Testis (tissue), 3 donors: ENCODE data around the gene PRR5L. TPM values are rescaled to one million over a fixed set of nuclear protein-coding genes. Genes with fewer than 3 reads are reported as not detected.

Experiments used
- DNase-seq: peaks from one replicate; pipeline ENCODE4 v3.0.0-alpha.2; 2019
- H3K27ac ChIP-seq, 2 donors: fragments of 200-600 bp; sonication (generic); one replicate each; pipeline ENCODE4 v1.5.1; 2019
- H3K27me3 ChIP-seq: fragments of 200-600 bp; sonication (generic); one replicate; pipeline ENCODE4 v1.5.1; 2019
- H3K36me3 ChIP-seq: fragments of 200-600 bp; sonication (generic); one replicate; pipeline ENCODE4 v1.5.1; 2017; ENCODE audit warnings: low read depth; ENCODE audit errors: missing control alignments
- H3K4me1 ChIP-seq: fragments of 200-600 bp; sonication (generic); one replicate; pipeline ENCODE4 v1.5.1; 2019
- H3K4me3 ChIP-seq, 2 donors: fragments of 200-600 bp; sonication (generic); one replicate each; pipeline ENCODE4 v1.5.1; 2017 to 2019
- H3K9me3 ChIP-seq: fragments of 200-600 bp; sonication (generic); one replicate; pipeline ENCODE4 v1.5.1; 2017
- POLR2A ChIP-seq: fragments of 450-650 bp; IDR thresholded peaks from one replicate; pipeline ENCODE4 v1.6.1; 2017; ENCODE audit warnings: antibody characterized with exemption, mild to moderate bottlenecking, moderate library complexity
- WGBS, 2 donors: methylation state at CpG; one replicate each; pipeline ENCODE4 v1.1.5; 2018; 5-methylcytosine and 5-hydroxymethylcytosine counted together
- intact Hi-C: fragments of 100-400 bp; cut with DNase I; formaldehyde crosslinking; loops from one replicate; pipeline ENCODE4 v1.15.1; 2023; ENCODE audit warnings: low total_unique reads
- polyA plus RNA-seq: library from polyadenylated mRNA; stranded (reverse); fragments of 350-450 nt; fragmentation: Illumina TruSeq; extraction: RNeasy Lipid Tissue Mini Kit (QIAGEN cat#74804); gene quantifications from one replicate; pipeline ENCODE4 v1.2.3, GENCODE V29; 2014; ENCODE audit warnings: low read depth, low replicate concordance; ENCODE audit not compliant: insufficient read depth
- total RNA-seq, 2 donors: library from RNA; depleted of rRNA; stranded (reverse); fragments of >200 nt; gene quantifications; one replicate each; pipeline ENCODE4 v1.2.3, GENCODE V29; 2016
- TF ChIP-seq, protein P1 (sequence below), 3 experiments: fragments of 450-650 bp in 2 of 3; fragments of 200-600 bp in 1 of 3; sonication (generic) in 1 of 3; IDR thresholded peaks; one replicate each; pipeline ENCODE4 v1.5.1; 2016 to 2019; ENCODE audit warnings: antibody characterized with exemption in 3 of 3, mild to moderate bottlenecking in 2 of 3, moderate library complexity in 1 of 3

The PRR5L gene
- total and polyA plus RNA-seq, 3 donors from 2014 or later, result 8.1 to 15.4 (median 14.7) TPM

DNA sequence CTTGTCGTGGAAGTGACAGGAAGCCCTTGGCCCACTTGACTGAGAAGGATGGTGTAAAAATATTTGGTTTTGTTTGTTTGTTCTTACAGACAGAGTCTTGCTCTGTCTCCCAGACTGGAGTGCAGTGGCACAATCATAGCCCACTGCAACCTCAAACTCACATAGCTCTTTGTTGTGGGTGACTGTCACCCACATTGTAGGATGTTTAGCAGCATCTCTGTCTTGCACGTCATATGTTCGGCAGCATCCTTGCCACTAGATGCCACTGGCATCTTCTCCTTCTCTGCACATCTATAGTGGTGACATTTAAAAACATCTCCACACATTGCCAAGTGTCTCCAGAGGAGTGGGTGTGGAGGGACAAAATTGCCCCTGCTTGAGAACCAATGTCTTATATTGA lies 56.8 kb downstream of the PRR5L start:
- TF ChIP-seq, protein P1, sequence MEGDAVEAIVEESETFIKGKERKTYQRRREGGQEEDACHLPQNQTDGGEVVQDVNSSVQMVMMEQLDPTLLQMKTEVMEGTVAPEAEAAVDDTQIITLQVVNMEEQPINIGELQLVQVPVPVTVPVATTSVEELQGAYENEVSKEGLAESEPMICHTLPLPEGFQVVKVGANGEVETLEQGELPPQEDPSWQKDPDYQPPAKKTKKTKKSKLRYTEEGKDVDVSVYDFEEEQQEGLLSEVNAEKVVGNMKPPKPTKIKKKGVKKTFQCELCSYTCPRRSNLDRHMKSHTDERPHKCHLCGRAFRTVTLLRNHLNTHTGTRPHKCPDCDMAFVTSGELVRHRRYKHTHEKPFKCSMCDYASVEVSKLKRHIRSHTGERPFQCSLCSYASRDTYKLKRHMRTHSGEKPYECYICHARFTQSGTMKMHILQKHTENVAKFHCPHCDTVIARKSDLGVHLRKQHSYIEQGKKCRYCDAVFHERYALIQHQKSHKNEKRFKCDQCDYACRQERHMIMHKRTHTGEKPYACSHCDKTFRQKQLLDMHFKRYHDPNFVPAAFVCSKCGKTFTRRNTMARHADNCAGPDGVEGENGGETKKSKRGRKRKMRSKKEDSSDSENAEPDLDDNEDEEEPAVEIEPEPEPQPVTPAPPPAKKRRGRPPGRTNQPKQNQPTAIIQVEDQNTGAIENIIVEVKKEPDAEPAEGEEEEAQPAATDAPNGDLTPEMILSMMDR (IDR thresholded peaks at IDR 0.05), result no peak
- TF ChIP-seq POLR2A, result no peak
- DNase-seq, result no peak
- Histone ChIP-seq H3K4me3 (no peak overlapping the region), H3K27ac (no peak overlapping the region), H3K27me3 (no peaks in the 10 kb centered on the region), H3K9me3 (no peaks in the 10 kb centered on the region), H3K36me3 (no peaks in the 10 kb centered on the region), H3K4me1 (no peaks in the 10 kb centered on the region)
- intact Hi-C loops, result no loop called here
- WGBS, 2 donors, result 88 to 92% methylated on average over 3 of the region's 3 CpGs

DNA sequence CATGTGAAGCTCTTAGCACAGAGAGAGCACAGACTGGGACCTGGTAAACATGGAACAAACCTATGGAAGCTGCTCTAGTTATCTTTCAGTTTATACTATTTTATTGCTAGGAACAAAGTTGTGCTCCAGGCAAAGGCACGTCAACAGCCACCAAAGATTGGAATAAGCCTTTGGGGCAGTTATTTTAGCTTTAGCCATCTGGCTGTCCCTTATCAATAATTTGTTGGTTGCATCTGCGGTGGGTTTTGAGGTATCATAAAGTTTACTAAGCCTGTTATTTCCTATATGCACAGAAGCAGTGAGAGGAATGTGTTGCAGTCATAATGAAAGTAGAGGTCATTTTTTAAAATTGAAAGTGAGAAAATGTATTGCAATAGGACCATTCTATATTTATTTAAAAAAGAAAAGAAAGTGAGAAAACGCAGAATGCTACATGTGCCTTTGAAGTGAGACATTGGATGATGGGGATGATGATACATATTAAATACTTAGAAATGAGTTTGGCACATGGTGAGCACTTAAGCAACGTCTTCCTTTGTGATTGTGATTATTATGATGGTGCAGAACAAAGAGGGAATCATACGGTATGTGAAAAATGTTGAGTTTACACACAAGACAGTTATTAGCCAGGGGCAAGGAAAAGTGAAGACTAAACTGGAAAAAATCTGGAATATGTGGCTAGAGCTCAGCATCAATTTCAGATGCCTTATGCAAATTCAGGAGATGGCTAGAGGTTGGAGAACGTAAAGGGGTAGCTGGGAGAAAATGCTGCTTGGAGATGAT lies 58.3 kb downstream of the PRR5L start:
- Histone ChIP-seq H3K27me3 (no peaks in the 10 kb centered on the region), H3K4me3 (no peak overlapping the region), H3K36me3 (no peaks in the 10 kb centered on the region), H3K27ac (no peak overlapping the region), H3K9me3 (no peaks in the 10 kb centered on the region), H3K4me1 (no peaks in the 10 kb centered on the region)
- no peak for DNase-seq
- intact Hi-C loops, result no loop called here
- TF ChIP-seq, protein P1 (IDR thresholded peaks at IDR 0.05), result no peak
- TF ChIP-seq POLR2A, result no peak
- 81 to 82% methylated on average over 6 of the region's 6 CpGs for WGBS, 2 donors

DNA sequence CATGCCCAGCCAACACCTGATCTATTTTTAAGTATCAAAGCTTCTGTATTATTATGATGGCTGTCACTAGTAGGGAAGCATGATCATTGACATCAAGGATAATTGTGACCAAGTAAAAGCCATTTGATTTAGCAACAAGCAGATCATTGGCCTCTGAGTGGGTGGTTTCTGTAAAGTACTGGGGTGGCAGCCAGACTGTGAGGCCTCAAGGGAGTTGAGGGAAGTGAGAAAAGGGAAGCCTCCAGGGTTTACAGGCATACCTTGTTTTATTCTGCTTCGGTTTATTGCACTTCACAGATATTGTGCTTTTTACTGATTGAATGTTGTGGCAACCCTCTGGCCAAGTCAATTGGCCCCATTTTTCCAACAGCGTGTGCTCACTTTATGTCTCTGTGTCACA lies 60.1 kb downstream of the PRR5L start:
- Histone ChIP-seq H3K36me3 (no peaks in the 10 kb centered on the region), H3K27me3 (no peaks in the 10 kb centered on the region), H3K4me1 (no peaks in the 10 kb centered on the region), H3K27ac (no peak overlapping the region), H3K4me3 (no peak overlapping the region), H3K9me3 (no peaks in the 10 kb centered on the region)
- intact Hi-C loops, result no loop called here
- no peak for DNase-seq
- WGBS, 2 donors, result 85 to 92% methylated on average over 2 of the region's 2 CpGs
- TF ChIP-seq, protein P1 (IDR thresholded peaks at IDR 0.05), result no peak
- no peak for TF ChIP-seq POLR2A

DNA sequence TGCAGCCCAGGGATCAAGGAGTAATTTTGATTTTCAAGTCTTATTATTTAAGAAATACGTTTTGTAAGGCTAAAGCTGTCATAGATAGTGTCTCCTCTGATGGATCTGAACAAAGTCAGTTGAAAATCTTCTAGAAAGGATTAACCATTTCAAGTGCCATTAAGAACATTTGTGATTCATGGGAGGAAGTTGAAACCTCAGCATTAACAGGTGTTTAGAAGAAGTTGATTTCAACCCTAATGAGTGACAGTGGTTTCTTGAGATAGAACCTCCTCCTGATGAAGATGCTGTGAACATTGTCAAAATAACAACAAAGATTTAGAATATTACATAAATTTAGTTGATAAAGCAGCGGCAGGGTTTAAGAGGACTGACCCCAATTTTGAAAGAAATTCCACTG lies 61.7 kb downstream of the PRR5L start:
- WGBS, 2 donors, result 39 to 63% methylated on average over 2 of the region's 2 CpGs
- TF ChIP-seq POLR2A, result no peak
- TF ChIP-seq, protein P1 (IDR thresholded peaks at IDR 0.05), result no peak
- Histone ChIP-seq H3K9me3 (no peaks in the 10 kb centered on the region), H3K4me1 (no peaks in the 10 kb centered on the region), H3K27ac (no peak overlapping the region), H3K27me3 (no peaks in the 10 kb centered on the region), H3K36me3 (no peaks in the 10 kb centered on the region), H3K4me3 (no peak overlapping the region)
- DNase-seq, result no peak
- intact Hi-C loops, result no loop called here

DNA sequence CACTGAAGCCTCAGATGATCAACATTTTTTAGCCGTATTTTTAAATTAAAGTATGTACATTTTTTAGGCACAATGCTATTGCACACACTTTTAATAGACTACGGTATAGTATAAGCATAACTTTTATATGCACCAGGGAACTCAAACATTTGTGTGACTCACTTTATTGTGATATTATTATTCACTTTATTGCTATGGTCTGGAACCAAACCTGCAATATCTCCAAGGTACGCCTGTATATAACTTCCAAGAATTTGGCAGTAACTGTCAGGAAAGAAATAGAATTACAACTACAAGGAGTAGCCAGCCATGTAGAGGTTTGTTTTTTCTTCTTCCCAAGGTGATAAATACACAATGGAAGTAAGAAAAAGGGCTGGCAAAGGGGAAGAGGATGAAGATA lies 62.3 kb downstream of the PRR5L start:
- 95% methylated on average over 3 of the region's 3 CpGs for WGBS, 2 donors
- Histone ChIP-seq H3K4me3 (no peak overlapping the region), H3K4me1 (no peaks in the 10 kb centered on the region), H3K27me3 (no peaks in the 10 kb centered on the region), H3K9me3 (no peaks in the 10 kb centered on the region), H3K27ac (no peak overlapping the region), H3K36me3 (no peaks in the 10 kb centered on the region)
- intact Hi-C loops, result no loop called here
- no peak for DNase-seq
- TF ChIP-seq POLR2A, result no peak
- TF ChIP-seq, protein P1 (IDR thresholded peaks at IDR 0.05), result no peak
